ENCODE data around the gene TRA2B. TPM values are rescaled to one million over a fixed set of nuclear protein-coding genes. Genes with fewer than 3 reads are reported as not detected.
"Not testable (repeated sequence)": the region's sequence is repeated elsewhere in the genome, so short reads cannot be mapped to it uniquely, and the experiment has no call there.

TRA2B gene
- total RNA-seq, 4 donors from 2014 or later: 134 to 216 (median 201) TPM

- 84 to 88% methylated on average over 6 of the region's 6 CpGs for WGBS, 2 donors
- TF ChIP-seq POLR2A (IDR thresholded peaks at IDR 0.05): no peak
- no peak for TF ChIP-seq EP300 (IDR thresholded peaks at IDR 0.05)
- TF ChIP-seq, protein P1, sequence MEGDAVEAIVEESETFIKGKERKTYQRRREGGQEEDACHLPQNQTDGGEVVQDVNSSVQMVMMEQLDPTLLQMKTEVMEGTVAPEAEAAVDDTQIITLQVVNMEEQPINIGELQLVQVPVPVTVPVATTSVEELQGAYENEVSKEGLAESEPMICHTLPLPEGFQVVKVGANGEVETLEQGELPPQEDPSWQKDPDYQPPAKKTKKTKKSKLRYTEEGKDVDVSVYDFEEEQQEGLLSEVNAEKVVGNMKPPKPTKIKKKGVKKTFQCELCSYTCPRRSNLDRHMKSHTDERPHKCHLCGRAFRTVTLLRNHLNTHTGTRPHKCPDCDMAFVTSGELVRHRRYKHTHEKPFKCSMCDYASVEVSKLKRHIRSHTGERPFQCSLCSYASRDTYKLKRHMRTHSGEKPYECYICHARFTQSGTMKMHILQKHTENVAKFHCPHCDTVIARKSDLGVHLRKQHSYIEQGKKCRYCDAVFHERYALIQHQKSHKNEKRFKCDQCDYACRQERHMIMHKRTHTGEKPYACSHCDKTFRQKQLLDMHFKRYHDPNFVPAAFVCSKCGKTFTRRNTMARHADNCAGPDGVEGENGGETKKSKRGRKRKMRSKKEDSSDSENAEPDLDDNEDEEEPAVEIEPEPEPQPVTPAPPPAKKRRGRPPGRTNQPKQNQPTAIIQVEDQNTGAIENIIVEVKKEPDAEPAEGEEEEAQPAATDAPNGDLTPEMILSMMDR (IDR thresholded peaks at IDR 0.05): no peak
- no peaks in the 10 kb centered on the region for H3K27me3 ChIP-seq
- peaks cover 0 to 2% (median 0%) of the 10 kb centered on the region in 4 donors for H3K4me1 ChIP-seq
- H3K27ac ChIP-seq: no peak overlapping the region
- H3K36me3 ChIP-seq: peaks cover 0 to 74% (median 15%) of the 10 kb centered on the region in 3 donors
- H3K4me3 ChIP-seq: no peak overlapping the region
- no peaks in the 10 kb centered on the region for H3K9me3 ChIP-seq
- DNase-seq (ENCODE audit: low spot score in 2 of 2): no peak
Measured at GRCh38 chr3:185914911-185915629, 22.7 kb downstream of the TRA2B start.

DNA sequence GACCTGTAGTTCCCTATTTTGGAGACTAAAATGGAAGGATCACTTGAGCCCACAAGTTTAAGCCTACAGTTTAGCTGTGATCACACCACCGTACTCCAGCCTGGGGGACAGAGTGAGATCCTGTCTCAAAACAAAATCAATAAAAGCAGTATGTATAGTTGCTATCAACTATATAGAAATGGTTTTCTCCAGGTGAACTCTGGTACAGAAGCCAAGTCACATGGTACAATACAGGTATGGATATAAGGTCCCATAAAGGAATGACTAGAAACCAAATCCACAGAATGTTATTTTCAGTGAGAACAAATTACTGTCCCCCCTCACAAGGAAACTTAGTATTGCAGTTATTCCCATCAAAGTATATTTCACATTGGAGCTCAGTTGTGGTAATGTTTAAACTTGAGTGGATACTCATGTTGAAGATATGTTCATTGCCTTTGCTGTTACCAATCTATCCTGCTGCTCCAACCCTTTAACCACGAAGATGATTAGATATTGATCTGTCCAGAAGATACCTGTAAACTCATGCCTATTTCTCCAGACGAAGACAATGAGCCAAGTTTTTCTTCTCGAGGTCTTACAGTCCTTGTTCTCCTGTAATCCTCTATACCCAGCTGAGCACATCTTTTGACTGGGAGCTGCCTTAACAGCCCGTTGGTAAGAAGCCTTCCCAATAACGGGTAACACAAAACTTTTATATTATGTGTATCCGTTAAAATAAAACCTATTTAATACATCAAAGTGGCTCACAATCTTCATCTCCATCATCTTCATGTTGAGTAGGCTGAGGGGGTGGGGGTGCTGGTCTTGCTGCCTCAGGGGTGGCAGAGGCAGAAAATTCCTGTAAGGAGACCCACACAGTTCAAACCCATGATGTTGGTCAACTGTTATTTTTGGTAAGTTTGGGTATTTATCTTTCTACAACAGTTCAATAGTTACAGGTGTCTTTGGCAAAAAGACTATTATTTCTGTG lies 24.6 kb downstream of the TRA2B start:
- Histone ChIP-seq H3K4me1 (no peaks in the 10 kb centered on the region), H3K36me3 (peaks cover 0 to 55% (median 15%) of the 10 kb centered on the region in 3 donors), H3K27ac (no peak overlapping the region), H3K9me3 (no peaks in the 10 kb centered on the region), H3K4me3 (no peak overlapping the region), H3K27me3 (no peaks in the 10 kb centered on the region)
- no peak for DNase-seq (ENCODE audit: low spot score in 2 of 2)
- 79 to 84% methylated on average over 7 of the region's 7 CpGs for WGBS, 2 donors
- no peak for TF ChIP-seq POLR2A (IDR thresholded peaks at IDR 0.05)

DNA sequence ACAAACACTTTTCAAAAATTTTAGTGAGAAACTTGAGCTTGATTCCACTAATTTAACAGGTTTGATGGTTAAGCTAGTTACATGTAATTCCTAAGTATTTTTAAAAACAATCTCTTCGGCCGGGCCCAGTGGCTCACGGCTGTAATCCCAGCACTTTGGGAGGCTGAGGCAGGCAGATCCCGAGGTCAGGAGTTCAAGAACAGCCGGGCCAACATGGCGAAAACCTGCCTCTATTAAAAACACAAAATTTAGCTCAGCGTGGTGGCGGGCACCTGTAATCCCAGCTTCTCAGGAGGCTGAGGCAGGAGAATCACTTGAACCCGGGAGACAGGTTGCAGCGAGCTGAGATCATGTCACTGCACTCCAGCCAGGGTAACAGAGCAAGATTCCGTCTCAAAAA lies 25.3 kb downstream of the TRA2B start:
- 79 to 84% methylated on average over 11 of the region's 11 CpGs for WGBS, 2 donors

GRCh38 chr3:185911076-185911448 lies 26.8 kb downstream of the TRA2B start:
- DNase-seq (ENCODE audit: low spot score in 2 of 2); H3K27ac ChIP-seq; H3K27me3 ChIP-seq; H3K4me1 ChIP-seq; H3K4me3 ChIP-seq; H3K9me3 ChIP-seq: not testable (repeated sequence)
- peaks cover 0 to 35% (median 5%) of the 10 kb centered on the region in 3 donors for H3K36me3 ChIP-seq
- WGBS, 2 donors: 38 to 44% methylated on average over 2 of the region's 2 CpGs

More for the DNA sequence above, 25.3 kb downstream of the TRA2B start:
- Histone ChIP-seq H3K4me3 (no peak overlapping the region), H3K4me1 (no peaks in the 10 kb centered on the region), H3K27ac (no peak overlapping the region), H3K9me3 (no peaks in the 10 kb centered on the region), H3K27me3 (no peaks in the 10 kb centered on the region), H3K36me3 (peaks cover 0 to 48% (median 15%) of the 10 kb centered on the region in 3 donors)
- TF ChIP-seq EP300 (IDR thresholded peaks at IDR 0.05) (no peak), POLR2A (IDR thresholded peaks at IDR 0.05) (no peak)
- TF ChIP-seq, protein P1 (IDR thresholded peaks at IDR 0.05): no peak
- DNase-seq (ENCODE audit: low spot score in 2 of 2): no peak

- H3K27me3 ChIP-seq; H3K9me3 ChIP-seq; DNase-seq (ENCODE audit: low spot score in 2 of 2); H3K4me3 ChIP-seq; H3K4me1 ChIP-seq; H3K27ac ChIP-seq: not testable (repeated sequence)
- peaks cover 0 to 29% (median 5%) of the 10 kb centered on the region in 3 donors for H3K36me3 ChIP-seq
- 77 to 82% methylated on average over 5 of the region's 5 CpGs for WGBS, 2 donors
Measured at GRCh38 chr3:185910322-185911075, 27.3 kb downstream of the TRA2B start.

DNA sequence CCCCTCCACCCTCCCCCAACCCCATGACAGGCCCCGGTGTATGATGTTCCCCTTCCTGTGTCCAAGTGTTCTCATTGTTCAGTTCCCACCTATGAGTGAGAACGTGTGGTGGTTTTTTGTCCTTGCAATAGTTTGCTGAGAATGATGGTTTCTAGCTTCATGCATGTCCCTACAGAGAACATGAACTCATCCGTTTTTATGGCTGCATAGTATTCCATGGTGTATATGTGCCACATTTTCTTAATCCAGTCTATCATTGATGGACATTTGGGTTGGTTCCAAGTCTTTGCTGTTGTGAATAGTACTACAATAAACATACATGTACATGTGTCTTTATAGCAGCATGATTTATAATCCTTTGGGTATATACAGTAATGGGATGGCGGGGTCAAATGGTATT lies 27.9 kb downstream of the TRA2B start:
- H3K27me3 ChIP-seq; H3K4me3 ChIP-seq; H3K9me3 ChIP-seq; H3K4me1 ChIP-seq; H3K27ac ChIP-seq; DNase-seq (ENCODE audit: low spot score in 2 of 2): not testable (repeated sequence)
- H3K36me3 ChIP-seq: peaks cover 0 to 23% (median 5%) of the 10 kb centered on the region in 3 donors
- 84 to 90% methylated on average over 4 of the region's 4 CpGs for WGBS, 2 donors
